HepG2 (cell line): ENCODE results near the gene SPTBN5. TPM values are rescaled to one million over a fixed set of nuclear protein-coding genes. Genes with fewer than 3 reads are reported as not detected.

Experiments
- ATAC-seq: fragments of 200-7000 bp; cut with Tn5 transposase; 3 replicates; pipeline ENCODE4 v1.9.1; 2020; ENCODE audit warnings: mild to moderate bottlenecking, moderate library complexity
- BruUV-seq: library from RNA; stranded (reverse); fragments of 400-500 nt; replicated peaks from 2 replicates; lab custom pipeline; 2021; lab: Mats Ljungman, UMichigan
- CTCF ChIA-PET: fragments of 300-600 bp; formaldehyde crosslinking; extraction: SDS; loops from one replicate; lab custom pipeline; 2021; ENCODE audit warnings: low total read pairs, inconsistent platforms, low intra/inter-chr PET ratio; lab: Yijun Ruan, JAX
- POLR2A ChIA-PET: fragments of 350-600 bp; sonication (Branson Sonifier 250); formaldehyde crosslinking; loops from one replicate; lab custom pipeline; 2020; ENCODE audit warnings: antibody characterized with exemption, inconsistent platforms; lab: Yijun Ruan, JAX
- DNase-seq: peaks from one replicate; pipeline ENCODE4 v3.0.0-alpha.2; 2015; ENCODE audit warnings: low spot score
- FAIRE-seq: peaks from 3 replicates; lab custom pipeline; 2011; peaks lifted over from hg19 to GRCh38; lab: Jason Lieb, UNC
- H2AFZ ChIP-seq: one replicate; pipeline ENCODE4 v1.6.1; 2011; ENCODE audit warnings: low read length, inconsistent platforms
- H3K27ac ChIP-seq: fragments of 300-600 bp; 3 replicates; pipeline ENCODE4 v1.8.0; 2011; ENCODE audit warnings: mixed run types, mild to moderate bottlenecking, mixed read lengths, low read length, inconsistent platforms; ENCODE audit not compliant: insufficient read depth; ENCODE audit errors: extremely low read length
- H3K27me3 ChIP-seq, 2 experiments: fragments of 200-600 bp in 1 of 2; 2 replicates in 1 of 2; 3 replicates in 1 of 2; pipeline versions ENCODE4 v1.6.0 to v1.8.0; 2011; ENCODE audit warnings: low read length in 2 of 2, mild to moderate bottlenecking in 2 of 2, moderate library complexity in 2 of 2, inconsistent platforms in 1 of 2; ENCODE audit not compliant: insufficient read depth in 2 of 2, control insufficient read depth in 1 of 2
- H3K36me3 ChIP-seq, 2 experiments: fragments of 200-600 bp in 1 of 2; replicated peaks in 1 of 2; 2 replicates in 1 of 2; 3 replicates in 1 of 2; pipeline versions ENCODE4 v1.5.1 to v1.8.0; 2011; ENCODE audit warnings: low read length in 2 of 2, inconsistent platforms in 1 of 2; ENCODE audit not compliant: insufficient read depth in 2 of 2, control insufficient read depth in 1 of 2
- H3K4me1 ChIP-seq: 2 replicates; pipeline ENCODE4 v1.5.1; 2012; ENCODE audit warnings: low read length, inconsistent platforms; ENCODE audit not compliant: insufficient read depth
- H3K4me2 ChIP-seq: 2 replicates; pipeline ENCODE4 v1.6.0; 2011; ENCODE audit warnings: low read depth, low read length, inconsistent platforms
- H3K4me3 ChIP-seq, 3 experiments: fragments of 200-600 bp in 1 of 3; sonication (generic), shearing (Covaris generic) in 1 of 3; replicated peaks in 1 of 3; 2 replicates each; pipeline ENCODE4 v1.5.1; 2011 to 2016; ENCODE audit warnings: low read length in 3 of 3, inconsistent platforms in 2 of 3, low read depth in 2 of 3, mild to moderate bottlenecking in 2 of 3, control low read depth in 1 of 3, mixed read lengths in 1 of 3; ENCODE audit not compliant: insufficient read depth in 1 of 3
- H3K79me2 ChIP-seq: one replicate; pipeline ENCODE4 v1.6.1; 2011; ENCODE audit warnings: low read length, inconsistent platforms; ENCODE audit not compliant: insufficient read depth
- H3K9ac ChIP-seq: 2 replicates; pipeline ENCODE4 v1.6.0; 2011; ENCODE audit warnings: mild to moderate bottlenecking, low read depth, low read length, inconsistent platforms; ENCODE audit not compliant: insufficient read depth
- H3K9me3 ChIP-seq: 2 replicates; pipeline ENCODE4 v1.5.1; 2012; ENCODE audit warnings: mild to moderate bottlenecking, low read length
- H4K20me1 ChIP-seq: 2 replicates; pipeline ENCODE4 v1.6.0; 2011; ENCODE audit warnings: inconsistent platforms, mild to moderate bottlenecking, low read length, moderate library complexity; ENCODE audit not compliant: insufficient read depth
- ARID2 ChIP-seq: sonication (generic); formaldehyde crosslinking; IDR thresholded peaks from 2 replicates; pipeline ENCODE4 v1.8.1; 2022; ENCODE audit warnings: mild to moderate bottlenecking, missing genetic modification reagents, borderline replicate concordance
- CEBPB ChIP-seq: IDR thresholded peaks from 2 replicates; pipeline ENCODE4 v1.6.1; 2011; ENCODE audit warnings: low read depth, low read length, improper control_type of control experiment, borderline replicate concordance
- FOXA1 ChIP-seq, 2 experiments: fragments of 450-650 bp in 1 of 2; sonication (generic) in 1 of 2; formaldehyde crosslinking in 1 of 2; IDR thresholded peaks; 2 replicates each; pipeline versions ENCODE4 v1.4.0 to v1.6.1; 2016 to 2020; ENCODE audit warnings: missing genetic modification reagents in 1 of 2
- MNT ChIP-seq: fragments of 450-650 bp; IDR thresholded peaks from 2 replicates; pipeline ENCODE4 v1.6.1; 2016
- RAD21 ChIP-seq: fragments of 450-650 bp; formaldehyde crosslinking; IDR thresholded peaks from 2 replicates; pipeline ENCODE4 v1.5.0; 2020; ENCODE audit warnings: mild to moderate bottlenecking
- SAFB2 ChIP-seq: sonication (generic); formaldehyde crosslinking; IDR thresholded peaks from 2 replicates; pipeline ENCODE4 v1.5.1; 2020; ENCODE audit warnings: missing genetic modification reagents, low read depth, mild to moderate bottlenecking, borderline replicate concordance
- ZBTB3 ChIP-seq: sonication (generic); formaldehyde crosslinking; IDR thresholded peaks from 2 replicates; pipeline ENCODE4 v1.4.0; 2020; ENCODE audit warnings: low read depth, mild to moderate bottlenecking, moderate library complexity, missing genetic modification reagents, borderline replicate concordance
- ZC3H13 ChIP-seq: sonication (generic); formaldehyde crosslinking; IDR thresholded peaks from 2 replicates; pipeline ENCODE4 v1.8.1; 2023; ENCODE audit warnings: mild to moderate bottlenecking, missing genetic modification reagents, moderate library complexity
- ZFP36 ChIP-seq: fragments of 150-350 bp; IDR thresholded peaks from 2 replicates; pipeline ENCODE4 v1.6.1; 2018; ENCODE audit warnings: borderline replicate concordance, low read length, low read depth; ENCODE audit not compliant: partially characterized antibody
- ZNF530 ChIP-seq: sonication (generic); formaldehyde crosslinking; IDR thresholded peaks from 2 replicates; pipeline ENCODE4 v1.5.0; 2020; ENCODE audit warnings: low read depth, mild to moderate bottlenecking, missing genetic modification reagents
- ZNF547 ChIP-seq: sonication (generic); formaldehyde crosslinking; IDR thresholded peaks from 2 replicates; pipeline ENCODE4 v1.5.1; 2020; ENCODE audit warnings: mild to moderate bottlenecking, missing genetic modification reagents
- ZNF646 ChIP-seq: sonication (generic); formaldehyde crosslinking; IDR thresholded peaks from 2 replicates; pipeline ENCODE4 v1.9.0; 2021; ENCODE audit warnings: mild to moderate bottlenecking, missing genetic modification reagents
- ZNF761 ChIP-seq: sonication (generic); formaldehyde crosslinking; conservative IDR thresholded peaks from 2 replicates; pipeline ENCODE4 v1.4.0; 2020; ENCODE audit warnings: mild to moderate bottlenecking, missing genetic modification reagents
- WGBS: methylation state at CpG from one replicate; pipeline ENCODE4 v1.1.6; 2017; ENCODE audit warnings: low lambda C conversion rate; 5-methylcytosine and 5-hydroxymethylcytosine counted together
- in situ Hi-C: cut with HindIII; loops from 2 replicates; pipeline ENCODE4 v1.10.0; 2017; ENCODE audit warnings: low pct_unique_long_range_greater_than_20kb; ENCODE audit not compliant: extremely low pct_ligation_motif_present
- intact Hi-C: fragments of 100-400 bp; cut with micrococcal nuclease; formaldehyde crosslinking; loops from one replicate; pipeline ENCODE4 v1.10.0; 2022; ENCODE audit not compliant: unreplicated experiment
- polyA plus RNA-seq, 8 experiments: library from polyadenylated mRNA; depleted of rRNA in 3 of 8; stranded (reverse) in 7 of 8; unstranded in 1 of 8; fragments of >200 nt; fragmentation: Illumina TruSeq in 4 of 8; extraction: Trizol in 4 of 8; gene quantifications; 2 replicates each; pipeline versions ENCODE4 v1.2.1 to v1.2.3, GENCODE V29; 2011 to 2016; ENCODE audit warnings: low read depth in 4 of 8, missing spikeins in 1 of 8, mixed read lengths in 1 of 8; ENCODE audit not compliant: insufficient read depth in 1 of 8
- total RNA-seq, 5 experiments: library from RNA; depleted of rRNA; stranded (reverse); fragments of >200 nt; fragmentation: Illumina TruSeq; extraction: Trizol; gene quantifications; 2 replicates each; pipeline ENCODE4 v1.2.3, GENCODE V29; 2016; ENCODE audit warnings: low read depth in 1 of 5

SPTBN5 gene
- total and polyA plus RNA-seq, 2 of the 13 experiments (the other 11 are each of a cell fraction or from before 2014, with no cell fraction given), result 0.01 to 0.07 TPM

- TF ChIP-seq ZNF646 (CRISPR knock-in tag) (0 out of 2 replicates have a peak, but pooled peaks have one; percentile 22), FOXA1 (IDR thresholded peaks at IDR 0.05) (no peak), FOXA1 (CRISPR knock-in tag; IDR thresholded peaks at IDR 0.05) (no peak)
These were observed 66.5 kb downstream of the SPTBN5 start (continued) for GRCh38 chr15:41827290-41827879.

GRCh38 chr15:41825572-41826535 lies 68.0 kb downstream of the SPTBN5 start:
- Histone ChIP-seq H4K20me1 (no peaks in the 10 kb centered on the region), H3K9ac (no peak overlapping the region), H3K9me3 (no peaks in the 10 kb centered on the region), H2AFZ (no peak overlapping the region), H3K27ac (no peak overlapping the region), H3K36me3 (peaks cover 0 to 2% of the 10 kb centered on the region in 2 experiments; a peak in 4 of 5 replicates), H3K4me2 (no peak overlapping the region), H3K79me2 (no peaks in the 10 kb centered on the region), H3K4me1 (peaks cover 18% of the 10 kb centered on the region), H3K27me3 (no peaks in the 10 kb centered on the region; a peak in 1 of 5 replicates), H3K4me3 (no peak overlapping the region)
- BruUV-seq, result no TSS peak
- DNase-seq (no peak), ATAC-seq (no peak), FAIRE-seq (no peak)
- ChIA-PET POLR2A (no interaction called here), CTCF (no interaction called here)
- intact Hi-C loops, result no loop called here
- WGBS, result 79% methylated on average over 11 of the region's 13 CpGs
- in situ Hi-C loops, result no loop called here
- TF ChIP-seq CEBPB (no peak), SAFB2 (CRISPR knock-in tag) (no peak), MNT (no peak), RAD21 (CRISPR knock-in tag) (no peak), ZFP36 (no peak), ZNF761 (CRISPR knock-in tag) (no peak), ZC3H13 (CRISPR knock-in tag) (no peak), ZBTB3 (CRISPR knock-in tag) (no peak), ZNF547 (CRISPR knock-in tag) (no peak), ZNF530 (CRISPR knock-in tag) (no peak), ARID2 (CRISPR knock-in tag) (no peak)
